DMS79 (cell line): ENCODE measurements around the gene TMEM156.
"Not testable (repeated sequence)": the region's sequence is repeated elsewhere in the genome, so short reads cannot be mapped to it uniquely, and the experiment has no call there.

ENCODE experiments used
- DNase-seq: peaks from one replicate; lab custom pipeline; 2025; lab: John Stamatoyannopoulos, UW

The TMEM156 gene

GRCh38 chr4:38989487-38989886 lies 42.7 kb downstream of the TMEM156 start:
- no peak for DNase-seq

GRCh38 chr4:38988353-38988752 lies 43.9 kb downstream of the TMEM156 start:
- DNase-seq = not testable (repeated sequence)

GRCh38 chr4:38987491-38987890 lies 44.7 kb downstream of the TMEM156 start:
- DNase-seq = no peak

GRCh38 chr4:38985410-38986100 lies 46.7 kb downstream of the TMEM156 start:
- DNase-seq = no peak

DNA sequence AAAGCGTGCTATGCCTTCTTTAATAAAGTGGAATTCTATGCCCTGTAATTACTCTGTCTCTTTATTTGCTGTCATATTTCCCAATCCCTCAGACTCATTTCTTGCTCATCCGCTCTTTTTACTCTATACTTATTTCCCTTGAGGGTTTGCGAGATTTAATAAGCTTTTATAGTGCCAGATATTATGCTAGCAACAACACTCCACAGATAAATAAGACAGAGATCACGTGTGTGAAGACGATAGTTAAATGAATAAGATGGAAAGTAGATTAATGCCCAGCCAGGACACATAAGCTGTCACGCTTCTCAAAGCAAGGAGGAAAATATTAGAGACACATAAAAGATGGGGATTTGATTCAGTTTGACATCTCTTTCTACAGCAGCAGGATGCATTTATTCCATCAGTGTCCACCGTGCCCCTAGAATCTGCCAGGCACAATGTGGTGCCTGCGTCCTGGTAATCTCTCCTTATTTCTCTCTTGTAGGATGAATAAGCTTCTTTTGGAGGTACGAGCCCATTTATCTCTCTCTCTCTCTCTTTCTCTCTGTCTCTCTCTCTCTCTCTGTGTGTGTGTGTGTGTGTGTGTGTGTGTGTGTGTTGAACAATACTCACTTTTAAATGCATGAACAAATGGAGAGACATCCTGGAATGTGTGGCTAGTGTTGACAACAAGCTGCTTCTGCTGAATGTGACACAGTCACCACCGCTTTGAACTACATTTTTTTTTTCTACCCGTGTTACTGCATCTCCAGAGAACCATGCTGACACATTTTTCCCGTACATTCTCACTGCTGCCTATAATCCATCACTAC lies 48.2 kb downstream of the TMEM156 start:
- no peak for DNase-seq

GRCh38 chr4:38983291-38983690 lies 48.9 kb downstream of the TMEM156 start:
- DNase-seq = no peak

- DNase-seq = no peak
Measured at GRCh38 chr4:38982361-38983095, 49.7 kb downstream of the TMEM156 start.

DNA sequence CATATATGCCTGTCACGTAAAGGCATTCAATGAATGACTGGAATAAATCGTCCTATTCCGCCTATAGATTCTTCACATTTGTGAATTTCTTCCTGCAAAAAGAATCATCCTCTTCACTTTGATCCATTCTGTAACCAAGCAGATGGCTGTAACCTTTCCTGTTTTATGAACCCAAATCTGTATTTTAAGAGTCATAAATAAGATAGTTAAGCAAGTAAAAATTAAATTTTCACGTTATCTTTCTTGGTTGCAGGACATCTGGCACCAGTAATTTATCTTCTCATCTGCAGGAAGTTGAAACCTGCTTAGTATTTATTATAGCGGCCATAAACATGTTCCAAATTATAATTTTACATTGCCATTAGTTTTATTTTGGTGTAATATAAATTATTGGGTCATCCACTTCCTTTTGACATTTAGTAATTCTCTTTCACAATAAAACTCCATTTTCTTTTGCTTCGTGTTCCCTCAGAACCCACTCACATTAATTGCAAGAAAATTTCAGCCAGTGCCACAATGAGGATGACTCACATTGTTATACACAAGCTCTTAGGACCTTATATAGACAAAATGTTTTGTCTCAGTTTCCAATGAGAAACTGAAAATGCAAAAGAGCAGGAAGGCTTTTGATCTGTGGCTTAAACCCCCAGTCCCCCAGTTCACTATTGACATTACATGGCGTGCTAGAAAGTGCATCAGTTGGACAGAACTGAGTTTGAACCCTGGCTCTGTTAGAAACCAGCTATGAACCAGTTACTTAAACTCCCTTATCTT lies 51.1 kb downstream of the TMEM156 start:
- no peak for DNase-seq

GRCh38 chr4:38979511-38980230 lies 52.5 kb downstream of the TMEM156 start:
- DNase-seq = no peak

- DNase-seq = no peak
Measured at GRCh38 chr4:38979081-38979480, 53.1 kb downstream of the TMEM156 start.

DNA sequence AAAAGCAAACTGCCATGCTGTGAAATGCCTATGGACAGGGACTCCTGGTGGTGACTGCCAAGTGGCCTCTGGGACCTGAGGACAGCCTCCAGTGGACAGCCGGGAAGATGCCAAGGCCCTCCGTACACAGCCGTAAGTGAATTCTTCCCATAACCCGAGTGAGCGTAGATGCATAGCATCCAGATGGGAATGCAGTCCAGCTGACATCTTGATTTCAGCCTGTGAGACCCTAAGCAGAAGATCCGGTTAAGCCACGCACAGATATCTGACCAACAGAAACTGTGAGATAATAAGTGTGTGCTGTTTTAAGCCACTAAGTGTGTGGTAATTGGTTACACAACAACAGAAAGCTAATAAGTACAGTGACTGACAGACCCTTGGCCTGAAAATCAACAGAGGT lies 55.9 kb downstream of the TMEM156 start:
- no peak for DNase-seq

GRCh38 chr4:38968668-38969067 lies 63.5 kb downstream of the TMEM156 start:
- DNase-seq = no peak

- no peak for DNase-seq
Measured at GRCh38 chr4:38967260-38968095, 64.7 kb downstream of the TMEM156 start.

DNA sequence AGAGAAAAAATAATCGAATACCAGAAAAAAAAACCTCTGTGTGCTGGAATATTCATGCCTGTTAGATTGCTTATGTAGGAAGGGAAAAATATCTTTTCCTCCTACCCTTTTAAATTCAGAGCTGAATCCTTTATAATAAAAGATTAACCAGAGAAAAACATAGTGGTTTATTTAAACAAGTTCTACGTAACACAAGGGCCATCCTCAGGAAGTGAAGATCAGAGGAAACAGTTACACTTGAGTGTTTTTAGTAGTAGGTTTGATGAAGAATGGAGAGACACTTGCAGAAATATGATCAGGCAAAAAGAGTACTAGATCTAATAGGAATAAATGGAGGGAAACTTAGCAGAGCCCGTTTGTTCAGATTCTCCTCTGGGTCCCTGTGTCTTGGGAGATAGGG lies 66.3 kb downstream of the TMEM156 start:
- DNase-seq = no peak

DNA sequence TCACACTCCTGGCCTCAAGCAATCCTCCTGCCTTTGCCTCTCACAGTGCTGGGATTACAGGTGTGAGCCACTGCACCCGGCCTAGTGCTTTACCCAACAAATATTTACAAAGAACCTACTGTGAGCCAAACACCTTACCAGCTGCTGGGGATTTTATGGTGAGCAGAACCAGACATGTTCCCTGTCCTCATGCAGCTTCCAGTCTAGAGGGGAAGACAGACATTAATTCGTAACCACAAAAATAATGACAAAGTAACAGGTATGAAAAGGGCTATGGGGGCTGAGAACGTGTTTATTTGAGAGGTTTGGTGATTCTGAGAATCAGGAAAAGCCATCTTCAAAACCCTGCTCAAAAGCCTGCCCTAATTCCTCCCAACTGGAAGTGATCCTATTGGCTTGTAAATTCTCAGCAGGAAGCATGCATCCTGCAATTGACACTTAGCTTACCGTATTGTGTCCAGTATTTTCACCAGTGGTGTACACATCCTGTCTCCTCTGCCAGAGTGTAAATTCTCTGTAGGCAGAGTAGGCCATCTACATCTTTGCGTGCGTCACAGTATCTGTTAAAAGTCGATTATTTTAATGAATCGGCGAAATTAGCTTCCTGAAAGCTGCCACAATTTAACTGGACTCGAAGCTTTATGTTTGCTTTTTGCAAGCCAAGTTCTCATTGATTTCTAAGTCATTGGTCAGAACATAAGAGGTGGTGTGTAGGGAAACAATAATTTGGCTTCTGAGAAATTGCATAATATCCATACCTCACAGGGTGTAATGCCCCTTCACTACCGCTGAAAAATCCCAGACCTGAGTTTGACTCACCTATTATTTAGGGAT lies 67.0 kb downstream of the TMEM156 start:
- DNase-seq = no peak

DNA sequence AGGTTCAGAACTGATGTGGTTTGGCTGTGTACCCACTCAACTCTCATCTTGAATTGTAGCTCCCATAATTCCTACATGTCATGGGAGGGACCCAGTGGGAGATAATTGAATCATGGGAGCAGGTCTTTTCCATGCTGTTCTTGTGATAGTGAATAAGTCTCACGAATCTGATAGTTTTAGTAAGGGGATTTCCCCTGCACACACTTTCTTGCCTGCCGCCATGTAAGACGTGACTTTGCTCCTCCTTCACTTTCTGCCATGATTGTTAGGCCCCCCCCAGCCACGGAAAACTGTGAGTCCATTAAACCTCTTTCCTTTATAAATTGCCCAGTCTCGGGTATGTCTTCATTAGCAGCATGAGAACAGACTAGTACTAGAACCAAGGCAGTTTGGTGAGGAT lies 73.0 kb downstream of the TMEM156 start:
- DNase-seq = not testable (repeated sequence)

DNA sequence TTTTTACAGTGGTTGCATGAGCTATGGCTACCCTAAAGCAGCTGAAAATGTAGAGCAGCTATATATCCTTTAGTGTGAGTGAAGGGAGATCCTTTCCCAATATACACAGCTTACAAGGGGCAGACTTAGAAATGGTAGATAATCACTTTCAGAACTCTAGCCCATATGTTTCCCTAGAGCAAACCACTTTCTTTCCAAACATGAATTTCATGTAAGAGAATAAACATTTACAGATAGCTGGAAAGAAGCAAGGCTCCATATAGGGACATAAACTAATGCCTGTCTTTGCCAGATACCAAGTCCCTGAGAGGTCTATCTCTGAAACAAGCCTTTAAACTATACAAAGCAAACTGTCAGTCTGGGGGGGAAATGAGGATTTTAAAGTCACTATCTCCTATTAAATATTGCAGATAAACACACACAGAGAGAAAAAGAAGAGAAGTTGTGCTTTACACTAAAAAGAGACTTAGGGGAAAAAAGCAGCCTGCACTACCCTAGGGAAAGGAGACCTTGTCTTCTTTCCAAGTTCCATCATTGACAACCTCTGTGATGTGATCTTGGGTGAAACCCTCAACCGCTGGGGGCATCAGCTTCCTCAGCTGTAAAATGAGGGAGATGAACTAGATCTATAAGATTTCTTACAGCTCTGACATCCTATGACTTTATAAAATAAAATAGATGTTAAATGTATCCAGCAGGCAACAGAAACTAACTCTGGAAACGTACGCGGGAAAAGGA lies 73.6 kb downstream of the TMEM156 start:
- no peak for DNase-seq

- no peak for DNase-seq
Measured at GRCh38 chr4:38957893-38958292, 74.3 kb downstream of the TMEM156 start.
